Activated effector memory CD4-positive, alpha-beta T cell treated with anti-CD3 and anti-CD28 coated beads, Interleukin-2, amount 50 U/mL, for 16 hours (primary cell): ENCODE data around the gene SCP2D1.

Experiments
- DNase-seq: peaks from one replicate; pipeline ENCODE4 v3.0.0-alpha.2; 2020

The SCP2D1 gene

GRCh38 chr20:18815194-18815942 is 1.8 kb downstream of the SCP2D1 start:
- DNase-seq, result no peak

DNA sequence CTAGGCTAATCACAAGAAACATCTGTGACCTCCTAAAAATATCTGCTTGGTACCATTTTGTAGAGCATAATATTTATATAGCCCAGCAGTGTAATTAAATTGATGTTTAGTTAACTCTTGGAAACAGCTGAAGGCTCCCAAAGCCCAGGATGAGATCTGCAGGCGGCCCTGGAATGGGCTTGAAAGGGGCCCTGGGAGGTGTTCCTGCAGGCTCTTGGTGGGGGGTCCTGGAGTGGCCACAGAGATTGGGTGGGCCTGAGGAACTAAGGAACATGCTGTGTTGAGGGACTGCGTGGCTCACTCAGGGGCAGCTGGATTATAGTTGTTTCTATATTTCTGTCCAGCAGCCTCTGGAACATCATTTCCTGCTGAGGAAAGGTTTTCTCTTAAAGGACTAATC is 9.2 kb downstream of the SCP2D1 start:
- DNase-seq, result no peak

GRCh38 chr20:18831830-18832499 is 18.4 kb downstream of the SCP2D1 start:
- DNase-seq, result peak; percentile 12

DNA sequence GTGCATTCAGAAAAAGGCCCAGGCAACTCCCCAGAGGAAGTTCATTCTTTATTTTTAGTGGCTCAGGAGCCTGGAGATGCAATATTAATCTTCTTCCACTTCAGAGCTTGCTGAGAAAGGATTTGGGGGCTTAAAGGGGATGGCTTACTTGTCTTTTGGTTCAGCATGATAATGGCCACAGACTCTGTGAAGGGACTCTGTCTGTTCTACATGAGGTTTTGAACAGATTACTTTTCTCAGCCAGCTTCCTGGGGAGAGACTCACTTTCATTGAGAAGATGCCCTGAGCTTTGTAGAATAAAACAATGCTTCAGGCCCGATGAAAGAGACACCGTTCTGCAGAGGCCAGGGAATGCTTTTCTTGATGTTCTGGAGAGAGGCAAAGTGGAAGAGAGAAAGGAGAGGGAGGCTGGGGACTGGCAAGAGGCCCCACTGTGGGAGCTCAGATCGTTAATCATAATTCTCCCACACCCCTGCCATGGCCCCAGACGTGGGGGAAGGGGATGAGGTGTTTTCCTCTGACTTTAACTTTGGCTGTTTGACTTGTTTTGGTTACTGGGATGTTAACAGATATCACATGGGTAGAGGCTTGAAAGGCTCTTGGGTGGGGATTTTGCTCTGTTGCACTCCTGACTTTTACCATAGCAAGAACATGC is 19.1 kb downstream of the SCP2D1 start:
- DNase-seq, result no peak

- DNase-seq, result no peak
Observed at GRCh38 chr20:18835466-18836256, 22.1 kb downstream of the SCP2D1 start.

- DNase-seq, result no peak
Observed at GRCh38 chr20:18837718-18838117, 24.1 kb downstream of the SCP2D1 start.

DNA sequence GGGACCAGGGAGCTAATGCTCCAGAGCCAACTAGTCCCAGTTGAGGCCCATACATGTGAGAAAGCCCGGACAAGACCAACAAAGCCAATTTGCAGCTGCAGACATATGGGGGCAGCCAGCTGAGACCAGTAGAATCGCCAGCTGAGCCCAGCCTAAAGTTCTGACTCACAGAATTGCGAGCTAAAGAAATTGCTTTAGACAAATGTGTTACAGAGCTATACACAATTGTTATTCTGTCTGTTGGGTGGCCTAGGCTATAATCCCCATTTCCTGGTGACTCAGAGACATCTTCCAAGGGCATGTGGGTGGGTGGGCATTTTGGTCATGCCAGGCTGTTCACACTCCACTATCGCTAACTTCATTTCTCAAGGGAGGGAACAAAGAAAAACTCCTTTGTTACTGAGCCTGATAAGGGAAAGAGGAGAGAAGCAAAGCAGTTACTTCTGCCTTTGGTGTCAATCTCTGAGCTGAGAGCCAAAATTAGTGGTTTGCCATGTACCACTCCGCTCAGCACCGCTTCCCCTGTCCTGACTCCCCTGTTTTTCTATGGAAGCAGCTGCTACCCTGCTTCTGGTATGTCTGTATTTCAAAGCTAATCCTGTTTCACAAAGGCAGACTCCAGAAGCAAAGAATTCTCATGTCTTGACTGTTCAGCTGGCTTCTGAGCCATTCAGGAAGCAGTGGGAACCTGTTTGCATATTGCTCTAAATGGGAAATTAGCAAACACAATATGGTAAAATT is 26.1 kb downstream of the SCP2D1 start:
- DNase-seq, result no peak

- DNase-seq, result no peak
Observed at GRCh38 chr20:18840248-18840645, 26.7 kb downstream of the SCP2D1 start.

DNA sequence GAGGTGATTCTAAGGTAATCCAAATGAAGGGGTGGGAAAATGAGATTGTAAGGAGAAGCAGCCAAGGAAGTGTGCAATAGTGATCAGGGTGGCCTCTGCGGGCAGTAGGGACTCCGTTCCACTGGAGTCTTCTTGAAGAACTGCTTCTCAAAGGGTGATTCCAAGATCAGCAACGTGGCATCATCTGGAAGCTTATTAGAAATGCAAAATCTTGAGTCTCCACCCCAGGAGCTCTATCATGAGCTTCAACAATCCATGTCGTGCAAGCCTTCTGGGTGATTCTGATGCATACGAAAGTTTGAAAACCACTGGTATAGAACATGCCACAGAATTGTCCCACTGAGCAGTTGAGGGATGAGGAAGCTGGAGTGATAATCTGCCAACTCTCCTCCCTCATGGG is 31.4 kb downstream of the SCP2D1 start:
- no peak for DNase-seq

DNA sequence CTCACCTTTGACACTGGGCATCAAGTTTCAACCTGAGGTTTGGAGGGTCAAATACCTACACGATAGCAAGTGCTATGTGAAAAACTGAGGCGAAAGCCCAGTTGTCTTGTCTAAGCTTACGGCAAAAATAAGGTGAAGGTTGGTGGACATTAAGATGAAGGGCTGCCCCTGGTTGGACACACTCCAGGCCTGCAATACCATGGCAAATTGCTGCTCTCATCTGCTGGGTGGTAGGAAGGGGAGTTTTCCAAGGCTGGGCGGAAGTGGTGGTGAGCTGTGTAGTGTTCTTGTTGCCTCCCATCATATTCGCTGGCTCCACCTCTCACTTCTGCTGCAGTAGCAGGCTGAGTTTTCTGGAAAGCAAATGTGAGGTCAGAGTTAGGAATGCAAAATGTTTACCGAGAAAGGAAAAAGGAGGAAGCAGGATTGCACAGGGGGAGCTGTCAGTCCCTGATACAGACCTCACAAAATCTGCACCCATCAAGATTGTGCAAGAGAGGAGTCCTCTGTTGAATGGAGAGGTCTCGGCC is 33.7 kb downstream of the SCP2D1 start:
- DNase-seq, result no peak

DNA sequence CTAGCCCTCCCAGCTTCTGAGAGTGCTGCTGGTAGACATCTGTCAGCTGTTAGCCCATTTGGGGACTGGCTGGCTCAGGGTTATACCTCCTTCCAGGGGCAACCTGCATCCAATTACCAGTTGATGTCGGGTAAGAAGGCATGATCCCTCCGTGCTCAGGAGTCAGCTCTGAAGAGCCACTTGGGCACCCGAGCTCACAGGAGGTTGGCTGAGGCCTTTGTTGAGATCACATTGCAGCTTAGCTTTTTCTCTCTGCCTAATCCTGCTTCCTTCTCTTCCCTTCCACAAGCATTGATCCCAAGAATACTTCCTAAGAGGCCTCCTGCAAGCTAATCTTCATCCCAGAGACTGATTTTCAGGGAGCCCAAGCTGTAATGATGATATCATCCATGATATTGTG is 35.5 kb downstream of the SCP2D1 start:
- no peak for DNase-seq

- DNase-seq, result no peak
Observed at GRCh38 chr20:18851629-18852028, 38.0 kb downstream of the SCP2D1 start.

- DNase-seq, result no peak
Observed at GRCh38 chr20:18852318-18852717, 38.7 kb downstream of the SCP2D1 start.

- no peak for DNase-seq
Observed at GRCh38 chr20:18853216-18853615, 39.6 kb downstream of the SCP2D1 start.

DNA sequence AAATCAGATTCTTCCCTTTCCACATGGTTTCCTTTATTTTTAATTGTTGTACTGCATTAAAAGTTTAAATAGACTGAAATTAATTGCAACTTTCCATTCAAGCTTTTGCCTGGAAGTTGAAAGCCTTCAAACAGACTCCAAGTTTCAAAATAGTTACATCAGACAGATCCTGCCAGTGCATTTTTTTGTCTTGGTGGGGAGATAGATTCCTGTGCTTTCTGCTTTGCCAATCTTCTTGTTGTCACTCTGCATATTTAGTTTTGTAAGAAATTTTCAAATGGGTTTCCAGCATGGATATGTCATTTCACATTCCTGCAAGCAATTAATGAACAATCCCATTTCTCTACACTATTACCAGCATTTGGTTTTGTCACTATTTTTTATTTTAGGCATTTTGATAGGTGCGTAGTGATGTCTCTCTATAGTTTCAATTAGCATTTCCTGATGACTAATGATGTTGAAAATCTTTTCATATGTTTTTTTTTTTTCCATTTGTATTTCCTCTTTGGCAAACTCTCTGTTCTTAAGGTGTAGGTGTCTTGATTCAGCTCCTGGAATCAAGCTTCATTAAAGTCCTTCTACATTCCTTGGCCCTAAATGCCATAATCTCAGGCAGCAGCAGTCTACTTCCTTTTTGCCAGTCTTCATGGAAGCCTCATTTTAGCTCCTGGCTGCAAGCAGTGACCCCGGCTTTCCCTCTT is 40.5 kb downstream of the SCP2D1 start:
- no peak for DNase-seq

- DNase-seq, result no peak
Observed at GRCh38 chr20:18855882-18856281, 42.3 kb downstream of the SCP2D1 start.

GRCh38 chr20:18856873-18857272 is 43.3 kb downstream of the SCP2D1 start:
- no peak for DNase-seq

DNA sequence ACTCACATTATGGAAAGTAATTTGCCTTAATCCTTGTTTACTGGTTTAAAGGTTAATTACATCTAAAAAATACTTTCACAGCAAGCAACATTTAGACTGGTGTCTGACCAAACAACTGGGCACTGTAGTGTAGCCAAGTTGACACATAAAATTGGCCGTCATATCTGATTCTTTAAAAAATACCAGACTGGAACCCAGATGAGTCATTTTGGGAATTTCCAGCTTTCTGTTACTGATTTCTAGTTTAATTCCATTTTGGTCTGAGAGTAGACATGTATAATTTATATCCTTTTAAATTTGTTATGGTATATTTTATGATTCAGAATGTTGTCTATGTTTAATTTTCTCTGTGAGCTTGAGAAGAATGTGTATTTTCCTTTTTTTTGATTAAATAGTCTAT is 44.1 kb downstream of the SCP2D1 start:
- no peak for DNase-seq

GRCh38 chr20:18858816-18859215 is 45.2 kb downstream of the SCP2D1 start:
- DNase-seq, result no peak
